ENCODE data around the gene MAGEB17.
"Not testable (repeated sequence)": the region's sequence is repeated elsewhere in the genome, so short reads cannot be mapped to it uniquely, and the experiment has no call there.

MAGEB17 gene

GRCh38 chrX:16140448-16140847 is 26.8 kb upstream of the MAGEB17 start:
- Histone ChIP-seq H3K36me3 (ENCODE audit: insufficient read depth, low read length) (no peaks in the 10 kb centered on the region), H3K4me1 (ENCODE audit: insufficient read depth, low read length) (no peaks in the 10 kb centered on the region), H3K27me3 (ENCODE audit: control insufficient read depth in 1 of 2, insufficient read depth in 2 of 2, low read length in 2 of 2) (no peaks in the 10 kb centered on the region), H3K9ac (ENCODE audit: low read length) (no peak overlapping the region), H3K27ac (ENCODE audit: low read depth, low read length) (no peak overlapping the region), H3K4me3 (ENCODE audit: low read depth in 1 of 2, low read length in 2 of 2) (no peak overlapping the region), H3K9me3 (ENCODE audit: low read length) (no peaks in the 10 kb centered on the region)

- Histone ChIP-seq H3K27me3 (ENCODE audit: control insufficient read depth in 1 of 2, insufficient read depth in 2 of 2, low read length in 2 of 2) (no peaks in the 10 kb centered on the region), H3K36me3 (ENCODE audit: insufficient read depth, low read length) (no peaks in the 10 kb centered on the region), H3K4me1 (ENCODE audit: insufficient read depth, low read length) (no peaks in the 10 kb centered on the region), H3K4me3 (ENCODE audit: low read depth in 1 of 2, low read length in 2 of 2) (no peak overlapping the region), H3K9me3 (ENCODE audit: low read length) (no peaks in the 10 kb centered on the region), H3K27ac (ENCODE audit: low read depth, low read length) (no peak overlapping the region), H3K9ac (ENCODE audit: low read length) (no peak overlapping the region)
Measured at GRCh38 chrX:16140983-16141382, 26.3 kb upstream of the MAGEB17 start.

- Histone ChIP-seq H3K4me1 (ENCODE audit: insufficient read depth, low read length) (no peaks in the 10 kb centered on the region), H3K27ac (ENCODE audit: low read depth, low read length) (no peak overlapping the region), H3K9ac (ENCODE audit: low read length) (no peak overlapping the region), H3K4me3 (ENCODE audit: low read depth in 1 of 2, low read length in 2 of 2) (no peak overlapping the region), H3K27me3 (ENCODE audit: control insufficient read depth in 1 of 2, insufficient read depth in 2 of 2, low read length in 2 of 2) (no peaks in the 10 kb centered on the region), H3K9me3 (ENCODE audit: low read length) (no peaks in the 10 kb centered on the region), H3K36me3 (ENCODE audit: insufficient read depth, low read length) (no peaks in the 10 kb centered on the region)
Measured at GRCh38 chrX:16141422-16142245, 25.6 kb upstream of the MAGEB17 start.

- H3K4me1 ChIP-seq (ENCODE audit: insufficient read depth, low read length), result no peaks in the 10 kb centered on the region
- H3K4me3 ChIP-seq (ENCODE audit: low read depth in 1 of 2, low read length in 2 of 2), result no peak overlapping the region
- H3K27ac ChIP-seq (ENCODE audit: low read depth, low read length), result no peak overlapping the region
- H3K27me3 ChIP-seq (ENCODE audit: control insufficient read depth in 1 of 2, insufficient read depth in 2 of 2, low read length in 2 of 2), result no peaks in the 10 kb centered on the region
- no peak overlapping the region for H3K9ac ChIP-seq (ENCODE audit: low read length)
- no peaks in the 10 kb centered on the region for H3K36me3 ChIP-seq (ENCODE audit: insufficient read depth, low read length)
- no peaks in the 10 kb centered on the region for H3K9me3 ChIP-seq (ENCODE audit: low read length)
Measured at GRCh38 chrX:16142246-16142558, 25.1 kb upstream of the MAGEB17 start.

- Histone ChIP-seq H3K4me1 (ENCODE audit: insufficient read depth, low read length) (no peaks in the 10 kb centered on the region), H3K4me3 (ENCODE audit: low read depth in 1 of 2, low read length in 2 of 2) (no peak overlapping the region), H3K27me3 (ENCODE audit: control insufficient read depth in 1 of 2, insufficient read depth in 2 of 2, low read length in 2 of 2) (no peaks in the 10 kb centered on the region), H3K27ac (ENCODE audit: low read depth, low read length) (no peak overlapping the region), H3K36me3 (ENCODE audit: insufficient read depth, low read length) (no peaks in the 10 kb centered on the region), H3K9ac (ENCODE audit: low read length) (no peak overlapping the region), H3K9me3 (ENCODE audit: low read length) (no peaks in the 10 kb centered on the region)
Measured at GRCh38 chrX:16143968-16144367, 23.3 kb upstream of the MAGEB17 start.

GRCh38 chrX:16144420-16144819 is 22.9 kb upstream of the MAGEB17 start:
- H3K4me3 ChIP-seq (ENCODE audit: low read depth in 1 of 2, low read length in 2 of 2), result no peak overlapping the region
- no peaks in the 10 kb centered on the region for H3K4me1 ChIP-seq (ENCODE audit: insufficient read depth, low read length)
- no peaks in the 10 kb centered on the region for H3K27me3 ChIP-seq (ENCODE audit: control insufficient read depth in 1 of 2, insufficient read depth in 2 of 2, low read length in 2 of 2)
- no peak overlapping the region for H3K9ac ChIP-seq (ENCODE audit: low read length)
- H3K9me3 ChIP-seq (ENCODE audit: low read length), result no peaks in the 10 kb centered on the region
- H3K27ac ChIP-seq (ENCODE audit: low read depth, low read length), result no peak overlapping the region
- no peaks in the 10 kb centered on the region for H3K36me3 ChIP-seq (ENCODE audit: insufficient read depth, low read length)

GRCh38 chrX:16145093-16145492 is 22.2 kb upstream of the MAGEB17 start:
- H3K9me3 ChIP-seq (ENCODE audit: low read length); H3K4me1 ChIP-seq (ENCODE audit: insufficient read depth, low read length); H3K27me3 ChIP-seq (ENCODE audit: control insufficient read depth in 1 of 2, insufficient read depth in 2 of 2, low read length in 2 of 2); H3K36me3 ChIP-seq (ENCODE audit: insufficient read depth, low read length); H3K4me3 ChIP-seq (ENCODE audit: low read depth in 1 of 2, low read length in 2 of 2); H3K9ac ChIP-seq (ENCODE audit: low read length); H3K27ac ChIP-seq (ENCODE audit: low read depth, low read length): not testable (repeated sequence)

GRCh38 chrX:16145656-16146055 is 21.6 kb upstream of the MAGEB17 start:
- H3K4me3 ChIP-seq (ENCODE audit: low read depth in 1 of 2, low read length in 2 of 2), result no peak overlapping the region
- no peaks in the 10 kb centered on the region for H3K36me3 ChIP-seq (ENCODE audit: insufficient read depth, low read length)
- H3K27ac ChIP-seq (ENCODE audit: low read depth, low read length), result no peak overlapping the region
- no peaks in the 10 kb centered on the region for H3K4me1 ChIP-seq (ENCODE audit: insufficient read depth, low read length)
- no peaks in the 10 kb centered on the region for H3K27me3 ChIP-seq (ENCODE audit: control insufficient read depth in 1 of 2, insufficient read depth in 2 of 2, low read length in 2 of 2)
- H3K9me3 ChIP-seq (ENCODE audit: low read length), result no peaks in the 10 kb centered on the region
- H3K9ac ChIP-seq (ENCODE audit: low read length), result no peak overlapping the region

GRCh38 chrX:16148896-16149295 is 18.4 kb upstream of the MAGEB17 start:
- Histone ChIP-seq H3K9ac (ENCODE audit: low read length) (no peak overlapping the region), H3K27ac (ENCODE audit: low read depth, low read length) (no peak overlapping the region), H3K4me3 (ENCODE audit: low read depth in 1 of 2, low read length in 2 of 2) (no peak overlapping the region), H3K27me3 (ENCODE audit: control insufficient read depth in 1 of 2, insufficient read depth in 2 of 2, low read length in 2 of 2) (no peaks in the 10 kb centered on the region), H3K4me1 (ENCODE audit: insufficient read depth, low read length) (no peaks in the 10 kb centered on the region), H3K36me3 (ENCODE audit: insufficient read depth, low read length) (no peaks in the 10 kb centered on the region), H3K9me3 (ENCODE audit: low read length) (no peaks in the 10 kb centered on the region)

- Histone ChIP-seq H3K9ac (ENCODE audit: low read length) (no peak overlapping the region), H3K36me3 (ENCODE audit: insufficient read depth, low read length) (no peaks in the 10 kb centered on the region), H3K27me3 (ENCODE audit: control insufficient read depth in 1 of 2, insufficient read depth in 2 of 2, low read length in 2 of 2) (no peaks in the 10 kb centered on the region), H3K27ac (ENCODE audit: low read depth, low read length) (no peak overlapping the region), H3K9me3 (ENCODE audit: low read length) (no peaks in the 10 kb centered on the region), H3K4me1 (ENCODE audit: insufficient read depth, low read length) (no peaks in the 10 kb centered on the region), H3K4me3 (ENCODE audit: low read depth in 1 of 2, low read length in 2 of 2) (no peak overlapping the region)
Measured at GRCh38 chrX:16155581-16156096, 11.6 kb upstream of the MAGEB17 start.

GRCh38 chrX:16156692-16157331 is 10.5 kb upstream of the MAGEB17 start:
- Histone ChIP-seq H3K4me1 (ENCODE audit: insufficient read depth, low read length) (no peaks in the 10 kb centered on the region), H3K9ac (ENCODE audit: low read length) (no peak overlapping the region), H3K27me3 (ENCODE audit: control insufficient read depth in 1 of 2, insufficient read depth in 2 of 2, low read length in 2 of 2) (no peaks in the 10 kb centered on the region), H3K27ac (ENCODE audit: low read depth, low read length) (no peak overlapping the region), H3K9me3 (ENCODE audit: low read length) (no peaks in the 10 kb centered on the region), H3K4me3 (ENCODE audit: low read depth in 1 of 2, low read length in 2 of 2) (no peak overlapping the region), H3K36me3 (ENCODE audit: insufficient read depth, low read length) (no peaks in the 10 kb centered on the region)

GRCh38 chrX:16160729-16161128 is 6.6 kb upstream of the MAGEB17 start:
- H3K36me3 ChIP-seq (ENCODE audit: insufficient read depth, low read length), result no peaks in the 10 kb centered on the region
- no peaks in the 10 kb centered on the region for H3K4me1 ChIP-seq (ENCODE audit: insufficient read depth, low read length)
- H3K27ac ChIP-seq (ENCODE audit: low read depth, low read length), result no peak overlapping the region

More at GRCh38 chrX:16160729-16161128, 6.6 kb upstream of the MAGEB17 start:
- no peak overlapping the region for H3K9ac ChIP-seq (ENCODE audit: low read length)
- H3K27me3 ChIP-seq (ENCODE audit: control insufficient read depth in 1 of 2, insufficient read depth in 2 of 2, low read length in 2 of 2), result peaks cover 0 to 5% of the 10 kb centered on the region in 2 donors
- H3K4me3 ChIP-seq (ENCODE audit: low read depth in 1 of 2, low read length in 2 of 2), result no peak overlapping the region
- H3K9me3 ChIP-seq (ENCODE audit: low read length), result no peaks in the 10 kb centered on the region
